ENCODE data around the gene PITPNM3. TPM values are rescaled to one million over a fixed set of nuclear protein-coding genes. Genes with fewer than 3 reads are reported as not detected.

PITPNM3 gene
- total RNA-seq, 4 donors from 2014 or later: 23.3 to 87.7 (median 47.8) TPM

DNA sequence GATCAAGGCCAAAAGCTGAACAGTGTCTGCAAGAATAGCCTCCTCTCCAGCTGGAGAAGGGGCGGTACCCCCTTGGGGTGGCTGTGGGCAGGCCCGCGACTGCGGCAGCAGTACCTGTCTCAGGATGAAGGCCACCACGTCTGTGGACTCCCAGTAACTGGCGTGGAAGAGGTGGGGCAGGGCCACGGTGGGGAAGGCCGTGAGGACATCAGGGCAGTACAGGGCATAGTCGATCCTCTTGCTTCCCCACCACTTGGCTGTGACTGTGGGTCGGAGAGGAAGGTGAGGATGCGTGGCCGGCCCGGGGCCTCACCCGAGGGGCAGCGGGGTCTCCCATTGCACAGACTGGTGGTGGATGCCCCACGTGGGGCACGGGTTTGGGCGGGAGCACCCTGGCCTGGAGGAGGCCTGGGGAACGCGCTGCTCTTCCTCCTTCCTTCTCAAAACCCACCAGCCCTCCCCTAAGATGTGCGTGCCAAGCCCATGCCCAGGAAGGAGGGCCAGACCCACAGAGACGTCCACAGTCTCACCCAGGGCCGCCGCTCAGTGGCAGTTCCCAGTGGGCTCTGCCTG lies 86.1 kb downstream of the PITPNM3 start:
- ATAC-seq: no peak
- Histone ChIP-seq H3K36me3 (peaks cover 0 to 71% of the 10 kb centered on the region in 2 donors), H3K27ac (no peak overlapping the region), H3K9me3 (no peaks in the 10 kb centered on the region), H3K27me3 (no peaks in the 10 kb centered on the region), H3K4me3 (no peak overlapping the region), H3K4me1 (peaks cover 0 to 13% (median 0%) of the 10 kb centered on the region in 3 donors)
- WGBS, 2 donors (ENCODE audit: low coverage in 1 of 2): 60 to 83% methylated on average over 1 to 3 of the region's 24 CpGs
- TF ChIP-seq, protein P1, sequence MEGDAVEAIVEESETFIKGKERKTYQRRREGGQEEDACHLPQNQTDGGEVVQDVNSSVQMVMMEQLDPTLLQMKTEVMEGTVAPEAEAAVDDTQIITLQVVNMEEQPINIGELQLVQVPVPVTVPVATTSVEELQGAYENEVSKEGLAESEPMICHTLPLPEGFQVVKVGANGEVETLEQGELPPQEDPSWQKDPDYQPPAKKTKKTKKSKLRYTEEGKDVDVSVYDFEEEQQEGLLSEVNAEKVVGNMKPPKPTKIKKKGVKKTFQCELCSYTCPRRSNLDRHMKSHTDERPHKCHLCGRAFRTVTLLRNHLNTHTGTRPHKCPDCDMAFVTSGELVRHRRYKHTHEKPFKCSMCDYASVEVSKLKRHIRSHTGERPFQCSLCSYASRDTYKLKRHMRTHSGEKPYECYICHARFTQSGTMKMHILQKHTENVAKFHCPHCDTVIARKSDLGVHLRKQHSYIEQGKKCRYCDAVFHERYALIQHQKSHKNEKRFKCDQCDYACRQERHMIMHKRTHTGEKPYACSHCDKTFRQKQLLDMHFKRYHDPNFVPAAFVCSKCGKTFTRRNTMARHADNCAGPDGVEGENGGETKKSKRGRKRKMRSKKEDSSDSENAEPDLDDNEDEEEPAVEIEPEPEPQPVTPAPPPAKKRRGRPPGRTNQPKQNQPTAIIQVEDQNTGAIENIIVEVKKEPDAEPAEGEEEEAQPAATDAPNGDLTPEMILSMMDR (IDR thresholded peaks at IDR 0.05): no peak
- TF ChIP-seq POLR2AphosphoS5 (IDR thresholded peaks at IDR 0.05) (no peak), EP300 (IDR thresholded peaks at IDR 0.05) (no peak), POLR2A (IDR thresholded peaks at IDR 0.05) (no peak)

DNA sequence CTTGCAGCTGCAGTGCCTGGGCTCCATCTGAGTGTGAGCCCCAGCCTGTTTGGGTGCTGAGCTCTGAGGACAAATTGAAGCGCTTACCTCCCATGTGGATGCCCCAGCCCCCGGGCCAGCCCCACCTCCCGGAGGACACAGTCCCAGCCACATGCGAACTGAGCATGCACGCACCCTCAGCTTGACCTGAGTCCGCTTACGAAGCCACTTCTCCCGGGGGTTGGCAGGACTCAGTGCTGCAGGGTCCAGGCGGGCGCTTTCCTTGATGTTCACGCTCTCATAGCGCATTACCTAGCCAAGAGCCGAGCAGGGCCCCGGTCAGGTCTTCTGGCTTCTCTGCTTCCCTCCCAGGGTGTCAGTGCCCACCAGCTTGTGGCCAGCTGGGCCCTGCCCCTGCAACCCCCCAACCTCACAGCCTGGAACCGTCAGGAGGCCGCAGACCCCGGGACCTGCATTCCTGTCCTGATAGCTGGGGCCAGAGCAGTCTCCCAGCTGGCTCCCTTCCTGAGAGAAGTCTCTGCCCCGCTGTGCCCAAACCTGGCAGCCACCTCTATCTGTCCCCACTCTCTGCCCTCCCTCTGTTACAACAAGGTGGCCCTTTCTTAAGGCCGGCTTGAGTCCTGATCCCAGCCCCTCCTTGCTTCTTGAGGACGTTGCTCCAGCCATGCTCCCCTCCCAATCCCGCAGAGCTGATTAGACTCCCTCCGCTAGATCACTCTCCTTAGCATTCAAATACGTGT lies 88.1 kb downstream of the PITPNM3 start:
- no peak for TF ChIP-seq POLR2A (IDR thresholded peaks at IDR 0.05)
- TF ChIP-seq POLR2AphosphoS5 (IDR thresholded peaks at IDR 0.05): no peak
- no peak for TF ChIP-seq EP300 (IDR thresholded peaks at IDR 0.05)
- TF ChIP-seq, protein P1 (IDR thresholded peaks at IDR 0.05): no peak
- 71 to 78% methylated on average over 4 to 6 of the region's 23 CpGs for WGBS, 2 donors (ENCODE audit: low coverage in 1 of 2)
- no peak overlapping the region for H3K4me3 ChIP-seq
- H3K9me3 ChIP-seq: no peaks in the 10 kb centered on the region
- H3K27me3 ChIP-seq: no peaks in the 10 kb centered on the region
- no peak overlapping the region for H3K27ac ChIP-seq
- no peak for ATAC-seq
- H3K36me3 ChIP-seq: peaks cover 0 to 82% of the 10 kb centered on the region in 2 donors
- H3K4me1 ChIP-seq: peaks cover 0 to 7% (median 0%) of the 10 kb centered on the region in 3 donors

DNA sequence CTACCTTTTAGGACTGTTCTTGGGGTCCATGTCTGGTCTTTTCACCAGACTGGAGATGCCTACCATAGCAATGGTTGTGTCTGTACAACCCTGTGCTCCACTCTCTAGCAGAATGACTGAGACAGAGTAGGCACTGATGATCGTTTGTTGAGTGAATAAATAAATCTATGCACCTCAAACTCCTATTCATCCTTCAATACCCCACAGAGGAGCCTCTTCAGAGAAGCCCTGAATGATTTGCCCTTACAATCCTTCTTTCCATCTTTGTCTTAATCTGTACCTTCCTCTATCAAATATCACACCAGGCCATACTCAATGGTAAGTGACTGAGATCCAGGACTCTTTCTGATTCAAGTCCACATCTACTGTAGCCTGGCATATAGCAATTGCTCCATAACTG lies 88.8 kb downstream of the PITPNM3 start:
- no peak for ATAC-seq
- Histone ChIP-seq H3K27ac (no peak overlapping the region), H3K27me3 (no peaks in the 10 kb centered on the region), H3K36me3 (peaks cover 0 to 88% of the 10 kb centered on the region in 2 donors), H3K4me3 (no peak overlapping the region), H3K4me1 (peaks cover 0 to under 1% (median 0%) of the 10 kb centered on the region in 3 donors), H3K9me3 (no peaks in the 10 kb centered on the region)
- 100% methylated on average over 1 of the region's 1 CpG for WGBS, 2 donors (ENCODE audit: low coverage in 1 of 2)
- TF ChIP-seq, protein P1 (IDR thresholded peaks at IDR 0.05): no peak
- no peak for TF ChIP-seq POLR2AphosphoS5 (IDR thresholded peaks at IDR 0.05)
- TF ChIP-seq EP300 (IDR thresholded peaks at IDR 0.05): no peak
- no peak for TF ChIP-seq POLR2A (IDR thresholded peaks at IDR 0.05)

DNA sequence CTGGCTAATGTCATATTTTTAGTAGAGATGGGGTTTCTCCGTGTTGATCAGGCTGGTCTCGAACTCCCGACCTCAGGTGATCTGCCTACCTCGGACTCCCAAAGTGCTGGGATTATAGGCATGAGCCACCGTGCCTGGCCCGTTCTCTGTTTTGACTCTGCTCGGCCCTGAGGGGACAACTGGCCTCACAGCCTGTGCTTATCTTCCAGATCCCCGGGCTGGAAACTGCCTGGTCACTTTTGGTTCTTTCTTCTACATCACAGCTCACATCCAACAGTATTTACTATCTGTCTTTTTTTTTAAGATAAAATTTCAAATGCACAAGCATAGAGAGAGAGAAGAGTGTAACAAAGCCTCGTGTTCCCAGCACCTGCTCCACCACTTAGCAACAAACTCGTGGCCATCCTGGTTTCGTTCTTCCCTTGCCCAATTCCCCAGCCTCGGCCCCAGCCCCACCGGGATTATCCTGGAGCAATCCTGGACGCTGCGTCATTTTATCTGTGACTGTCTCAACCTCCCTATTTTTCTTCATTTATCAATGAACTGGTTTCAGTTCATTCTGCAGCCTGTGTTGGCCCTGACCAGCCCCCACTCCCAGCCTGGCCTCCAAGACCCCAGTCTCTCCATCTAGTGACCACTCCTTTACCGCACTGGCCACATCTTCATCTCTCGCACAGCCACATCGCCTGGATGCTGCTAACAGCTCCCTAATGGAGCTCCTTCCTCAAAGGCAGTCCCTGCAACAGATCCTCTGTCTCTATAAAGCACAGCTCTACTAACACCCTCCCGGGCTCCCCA lies 91.0 kb downstream of the PITPNM3 start:
- H3K4me3 ChIP-seq: no peak overlapping the region
- peaks cover 0 to 92% of the 10 kb centered on the region in 2 donors for H3K36me3 ChIP-seq
- H3K27me3 ChIP-seq: no peaks in the 10 kb centered on the region
- WGBS, 2 donors (ENCODE audit: low coverage in 1 of 2): 78 to 81% methylated on average over 11 to 18 of the region's 19 CpGs
- no peak overlapping the region for H3K27ac ChIP-seq
- TF ChIP-seq EP300 (IDR thresholded peaks at IDR 0.05) (no peak), POLR2AphosphoS5 (IDR thresholded peaks at IDR 0.05) (no peak), POLR2A (IDR thresholded peaks at IDR 0.05) (no peak)
- TF ChIP-seq, protein P1 (IDR thresholded peaks at IDR 0.05): no peak
- no peak for ATAC-seq
- no peaks in the 10 kb centered on the region for H3K9me3 ChIP-seq
- no peaks in the 10 kb centered on the region for H3K4me1 ChIP-seq

All from gastroesophageal sphincter (tissue), 4 donors.